Suppressor macrophage treated with lipopolysaccharide for 1 hour (primary cell): ENCODE data around the gene FRRS1.

Experiments used
- DNase-seq, 3 donors: peaks; one replicate each; pipeline ENCODE4 v3.0.0-alpha.2; 2020 to 2022

Gene FRRS1

DNA sequence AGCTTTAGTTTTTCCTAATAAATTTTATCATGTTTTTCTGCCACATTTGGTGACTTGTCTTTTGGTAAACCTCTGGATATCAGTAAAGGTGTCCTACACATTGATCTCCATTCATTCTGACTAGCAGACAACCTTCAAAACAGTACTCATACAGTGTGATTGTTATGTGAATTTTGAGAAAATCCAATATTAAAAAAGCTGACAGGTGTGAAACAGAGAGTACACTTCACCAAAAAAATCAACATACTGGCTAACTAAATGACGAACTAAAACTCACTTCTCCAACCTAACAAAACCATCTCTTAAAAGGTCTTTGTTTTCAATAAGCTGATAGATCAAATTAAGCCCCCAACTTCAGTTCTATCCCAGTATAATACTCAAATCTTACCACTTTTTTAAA is 1.5 kb downstream of the FRRS1 start:
- no peak for DNase-seq

DNA sequence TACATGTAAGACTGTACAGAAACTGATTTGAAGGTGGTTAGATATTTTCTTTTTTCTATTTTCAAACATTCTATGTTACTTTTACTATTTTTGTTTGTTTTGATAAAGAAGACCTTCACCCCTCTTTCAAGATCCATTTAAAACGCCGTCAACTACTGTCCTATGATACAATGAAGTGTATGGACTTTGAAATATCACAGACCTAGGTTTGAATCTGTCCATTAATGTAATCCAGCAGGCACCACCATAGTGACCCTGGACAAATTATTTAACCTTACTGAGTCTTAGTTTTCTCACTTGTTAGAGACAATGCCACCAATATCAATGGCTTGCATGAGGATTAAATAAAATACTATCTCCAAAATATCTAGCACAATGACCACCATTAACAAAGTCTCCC is 2.0 kb downstream of the FRRS1 start:
- DNase-seq = no peak

DNA sequence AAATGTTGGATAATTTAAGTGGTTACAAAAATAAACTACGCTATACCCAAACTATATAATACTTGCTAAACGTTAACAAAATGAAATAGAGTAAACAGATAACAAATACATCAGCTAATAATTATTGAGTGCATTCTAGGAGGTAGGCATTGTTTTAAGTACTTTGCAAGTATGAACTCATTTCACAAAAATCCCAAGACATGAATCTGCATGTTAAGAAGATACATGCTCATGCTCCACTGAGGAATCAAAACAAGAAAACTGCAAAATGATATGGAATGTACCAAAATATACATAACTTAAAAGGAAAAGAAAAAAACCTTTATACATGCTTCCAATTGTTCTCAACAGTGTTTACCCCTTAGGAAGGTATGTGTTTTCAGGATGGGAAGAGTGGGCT is 2.5 kb downstream of the FRRS1 start:
- DNase-seq = no peak

DNA sequence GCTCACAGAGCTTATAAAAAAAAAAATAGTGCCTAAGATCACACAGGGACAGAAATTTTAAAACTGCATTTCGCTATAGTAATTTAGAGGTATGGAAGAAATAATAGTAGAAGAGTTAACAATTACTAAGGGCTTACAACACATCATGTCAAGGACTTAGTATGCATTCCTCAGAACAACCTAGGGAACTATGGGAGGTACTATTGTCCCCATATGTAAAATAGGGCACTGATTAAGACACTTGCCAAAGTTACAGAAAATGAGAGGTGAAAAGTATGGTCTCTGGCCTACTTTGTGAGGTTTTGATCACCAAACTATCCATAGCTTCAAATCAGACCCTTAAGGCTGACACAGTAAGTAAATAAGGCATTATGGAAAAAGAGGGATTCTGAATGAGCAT is 4.7 kb downstream of the FRRS1 start:
- DNase-seq = no peak

DNA sequence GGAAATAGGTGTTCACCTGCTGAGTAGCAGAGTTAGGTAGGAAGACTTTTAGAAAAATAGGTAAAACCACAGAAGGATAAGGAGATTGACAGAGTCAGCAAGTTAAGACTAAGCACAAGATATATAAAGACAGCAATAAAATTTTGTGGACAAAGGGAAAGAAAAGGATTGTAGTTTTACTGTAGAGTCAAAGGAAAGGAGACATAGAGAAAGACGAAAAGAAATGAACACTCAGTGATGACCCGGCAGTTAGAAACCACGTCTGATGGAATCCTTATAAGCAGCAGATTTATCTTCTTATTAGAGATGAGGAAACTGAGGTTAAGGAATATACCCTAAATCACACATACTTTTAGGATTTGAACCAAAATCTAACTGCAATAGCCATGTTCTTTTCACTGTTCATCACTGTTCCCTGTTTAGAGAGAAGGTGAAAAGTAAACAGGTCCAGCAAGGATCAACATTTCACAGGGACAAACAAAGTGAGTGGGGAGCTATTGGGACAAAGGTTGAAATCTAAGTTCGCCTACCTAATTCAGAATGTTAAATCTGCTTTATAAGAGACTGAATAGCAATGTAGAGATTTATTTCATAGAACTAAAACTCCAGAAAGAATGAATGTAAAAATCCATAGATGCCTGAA is 6.8 kb downstream of the FRRS1 start:
- DNase-seq = no peak

DNA sequence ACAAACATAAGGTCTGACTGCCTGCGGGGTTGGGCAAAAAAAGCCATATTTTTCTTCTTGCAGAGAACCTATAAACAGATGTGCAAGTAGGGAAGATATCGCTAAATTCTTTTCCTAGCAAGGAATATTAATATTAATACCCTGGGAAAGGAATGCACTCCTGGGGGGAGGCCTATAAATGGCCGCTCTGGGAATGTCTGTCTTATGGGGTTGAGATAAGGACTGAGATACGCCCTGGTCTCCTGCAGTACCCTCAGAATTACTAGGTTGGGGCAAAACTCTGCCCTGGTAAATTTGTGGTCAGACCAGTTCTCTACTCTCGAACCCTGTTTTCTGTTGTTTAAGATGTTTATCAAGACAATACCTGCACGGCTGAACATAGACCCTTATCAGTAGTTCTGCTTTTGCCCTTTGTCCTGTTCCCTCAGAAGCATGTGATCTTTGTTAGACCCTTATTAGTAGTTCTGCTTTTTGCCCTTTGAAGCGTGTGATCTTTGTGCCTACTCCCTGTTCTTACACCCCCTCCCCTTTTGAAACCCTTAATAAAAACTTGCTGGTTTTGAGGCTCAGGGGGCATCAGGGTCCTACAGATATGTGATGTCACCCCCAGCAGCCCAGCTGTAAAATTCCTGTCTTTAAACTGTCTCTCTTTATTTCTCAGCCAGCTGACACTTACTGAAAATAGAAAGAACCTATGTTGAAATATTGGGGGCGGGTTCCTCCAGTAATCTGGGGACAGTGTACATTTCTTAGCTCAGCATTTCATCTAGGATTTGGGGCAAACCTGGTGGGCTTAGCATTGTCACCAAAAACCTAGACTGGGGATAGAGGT is 7.5 kb downstream of the FRRS1 start:
- DNase-seq = peak in 2 of 3 donors; percentile 26 to 37

DNA sequence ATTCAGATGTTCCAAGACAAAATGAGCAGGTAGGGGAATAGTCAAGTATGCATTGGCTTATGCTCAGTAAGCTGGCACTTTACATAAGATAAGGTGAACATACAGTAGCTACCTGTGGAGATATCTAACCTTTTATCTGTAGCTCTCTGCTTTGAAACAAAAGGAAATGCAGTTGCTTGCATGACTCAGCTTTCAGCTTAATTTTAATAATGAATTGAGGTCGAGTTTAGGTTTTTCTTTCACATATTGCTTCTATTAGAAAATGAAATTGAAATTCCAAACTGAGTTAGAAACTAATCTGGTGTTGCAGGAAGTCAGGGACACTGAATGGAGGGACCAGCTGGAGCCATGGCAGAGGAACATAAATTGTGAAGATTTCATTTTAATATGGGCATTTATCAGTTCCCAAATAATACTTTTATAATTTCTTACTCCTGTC is 8.3 kb downstream of the FRRS1 start:
- peak in 2 of 3 donors; percentile 28 to 48 for DNase-seq

DNA sequence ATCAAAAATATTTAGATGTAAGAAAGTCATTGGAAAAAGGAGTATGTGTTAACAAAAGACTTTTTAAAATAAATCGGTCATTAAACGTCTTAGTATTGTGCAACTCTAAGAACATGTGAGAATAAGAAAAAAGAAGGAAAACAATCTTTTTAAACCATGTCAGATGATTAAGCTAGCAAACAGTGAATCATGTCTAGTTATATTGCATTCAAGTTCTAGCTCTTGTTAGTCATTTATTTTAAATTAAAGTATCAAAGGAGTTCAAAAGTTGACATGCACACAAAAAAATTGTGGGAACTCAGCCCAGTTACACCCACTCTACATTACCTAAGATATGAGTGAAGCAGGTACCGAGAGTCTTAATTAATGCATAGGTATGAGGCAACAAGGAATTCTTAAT is 9.8 kb downstream of the FRRS1 start:
- peak in 2 of 3 donors; percentile 29 to 50 for DNase-seq

DNA sequence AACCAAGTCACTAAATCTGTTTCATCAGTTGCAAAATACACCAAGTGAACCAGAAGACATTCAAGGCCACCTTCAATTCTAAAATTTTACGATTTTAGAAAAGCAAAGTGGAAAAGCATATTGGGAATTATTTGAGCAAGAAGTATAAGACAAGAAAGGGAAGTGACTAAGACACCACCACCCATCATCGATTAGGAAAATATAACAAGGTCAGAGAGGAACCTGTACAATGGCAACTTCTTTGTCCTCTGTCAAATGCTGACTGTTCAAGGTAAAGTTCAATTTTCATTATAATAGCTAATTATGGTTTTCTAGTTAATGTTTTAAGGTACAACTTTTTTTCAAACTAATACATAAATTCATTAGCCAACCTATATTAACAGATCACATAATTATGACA is 10.8 kb downstream of the FRRS1 start:
- peak in 1 of 3 donors; percentile 38 for DNase-seq

DNA sequence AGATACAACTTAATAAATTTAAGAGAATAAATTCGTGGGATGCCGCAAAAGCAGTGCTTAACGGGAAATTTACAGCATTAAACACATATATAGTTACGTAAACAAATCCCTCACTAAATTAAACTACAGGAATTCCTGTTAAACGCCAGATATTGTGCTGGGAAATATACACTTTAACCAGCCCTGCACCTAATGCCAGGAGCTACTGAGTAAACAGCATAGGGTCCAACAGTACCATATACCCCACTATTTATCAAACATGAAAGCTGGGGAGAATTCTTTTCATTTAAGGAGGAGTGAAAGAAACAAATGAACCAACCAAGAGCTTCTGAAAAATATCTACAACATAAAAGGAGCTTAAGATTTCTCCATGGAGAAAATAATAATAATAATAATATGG is 11.7 kb downstream of the FRRS1 start:
- DNase-seq = no peak

DNA sequence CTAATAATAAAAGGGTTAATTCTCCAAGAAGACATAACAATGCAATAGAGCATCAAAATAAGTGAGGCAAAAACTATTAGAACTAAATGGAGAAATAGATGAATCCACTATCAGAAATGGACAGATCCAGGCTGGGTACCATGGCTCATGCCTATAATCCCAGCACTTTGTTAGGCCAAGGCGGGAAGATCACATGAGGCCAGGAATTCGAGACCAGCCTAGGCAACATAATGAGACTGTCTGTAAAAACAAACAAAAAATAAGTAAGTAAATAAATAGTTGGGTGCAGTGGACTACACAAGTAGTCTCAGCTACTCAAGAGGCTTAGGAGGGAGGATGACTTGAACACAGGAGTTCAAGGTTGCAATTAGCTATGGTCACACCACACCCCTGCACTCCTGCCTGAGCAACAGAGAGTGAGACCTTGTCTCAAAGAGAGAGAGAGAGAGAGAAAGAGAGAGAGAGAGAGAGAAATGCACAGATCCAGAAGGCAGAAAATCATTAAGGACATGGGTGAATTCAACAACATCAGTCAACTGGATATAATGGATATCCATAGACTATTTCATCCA is 12.3 kb downstream of the FRRS1 start:
- no peak for DNase-seq

DNA sequence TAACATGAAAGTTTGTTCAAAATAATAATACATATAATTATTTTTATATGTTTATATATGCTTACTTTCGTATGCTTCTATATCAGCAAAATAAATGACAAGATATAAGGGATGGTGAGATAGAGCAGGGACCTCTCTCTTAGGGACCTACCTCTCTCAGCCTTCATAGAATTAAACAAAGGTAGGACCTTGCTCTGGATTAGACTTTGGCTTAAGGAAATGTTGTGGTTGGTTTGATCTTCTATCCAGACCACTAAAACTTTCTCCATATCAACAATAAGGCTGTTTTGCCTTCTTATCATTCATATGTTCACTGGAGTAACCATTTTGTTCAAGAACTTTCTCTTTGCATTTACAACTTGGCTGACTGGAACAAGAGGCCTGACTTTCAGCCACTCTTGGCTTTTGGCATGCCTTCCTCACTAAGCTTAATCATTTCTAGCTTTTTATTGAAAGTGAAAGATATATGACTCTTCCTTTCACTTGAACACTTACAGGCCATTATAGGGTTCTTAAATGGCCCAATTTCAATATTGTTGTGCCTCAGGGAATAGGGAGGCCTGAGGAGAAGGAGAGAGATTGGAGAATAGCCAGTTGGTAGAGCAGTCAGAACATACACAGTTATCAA is 14.4 kb downstream of the FRRS1 start:
- no peak for DNase-seq

DNA sequence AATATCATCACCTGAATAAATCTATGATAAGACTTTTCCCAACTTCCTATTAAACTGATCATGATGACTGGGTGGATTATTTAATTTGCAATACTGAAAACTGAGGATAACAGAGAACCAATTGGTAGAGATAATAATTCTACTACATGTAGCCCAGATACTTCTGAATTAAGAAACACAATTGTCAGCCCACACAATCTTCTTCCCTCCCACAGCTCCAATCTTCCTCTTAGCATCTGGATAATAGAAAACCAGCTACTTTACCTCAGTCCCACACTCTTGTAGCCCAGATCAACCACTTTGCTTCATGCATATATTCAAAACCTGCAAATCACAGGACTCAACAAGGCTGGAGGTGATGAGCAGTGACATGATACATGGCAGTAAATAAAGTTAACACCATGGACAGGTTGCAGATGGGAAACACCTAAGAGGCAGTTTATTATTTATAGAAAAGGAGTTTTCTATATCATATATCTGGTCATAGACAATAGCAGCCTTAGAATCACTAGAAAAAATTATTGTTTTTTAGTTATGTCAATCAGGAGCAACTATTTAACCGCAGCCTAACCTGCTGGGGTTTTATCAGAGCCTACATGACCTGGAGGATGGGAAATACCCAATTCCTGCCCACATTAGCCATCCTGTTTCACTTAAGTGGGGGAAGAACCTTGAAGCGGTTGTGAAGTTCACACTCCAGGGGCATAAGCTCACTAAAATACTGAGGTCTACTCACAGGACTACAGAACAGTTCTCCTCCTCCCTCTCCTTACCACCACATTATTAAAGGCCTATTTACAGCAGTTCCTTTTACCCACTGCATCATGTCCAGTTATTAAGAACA is 16.7 kb downstream of the FRRS1 start:
- DNase-seq = no peak

DNA sequence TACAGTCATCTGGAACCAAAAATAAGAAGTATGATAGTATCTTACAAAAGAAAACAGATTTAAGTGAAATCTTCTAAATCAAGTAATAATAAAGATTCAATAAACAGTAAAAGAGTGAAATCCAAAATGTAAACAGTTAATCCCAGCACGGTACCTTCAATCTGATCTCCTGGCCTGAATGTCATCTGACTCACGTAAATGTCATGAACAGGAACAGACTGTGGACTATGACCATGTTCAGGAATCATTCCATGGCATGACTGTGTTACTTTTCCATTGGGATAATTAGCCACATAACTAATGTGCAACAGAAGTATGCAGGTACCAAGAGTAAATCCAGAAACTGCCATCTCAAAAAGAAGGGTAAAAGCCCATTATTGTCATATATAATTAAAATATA is 18.0 kb downstream of the FRRS1 start:
- no peak for DNase-seq

DNA sequence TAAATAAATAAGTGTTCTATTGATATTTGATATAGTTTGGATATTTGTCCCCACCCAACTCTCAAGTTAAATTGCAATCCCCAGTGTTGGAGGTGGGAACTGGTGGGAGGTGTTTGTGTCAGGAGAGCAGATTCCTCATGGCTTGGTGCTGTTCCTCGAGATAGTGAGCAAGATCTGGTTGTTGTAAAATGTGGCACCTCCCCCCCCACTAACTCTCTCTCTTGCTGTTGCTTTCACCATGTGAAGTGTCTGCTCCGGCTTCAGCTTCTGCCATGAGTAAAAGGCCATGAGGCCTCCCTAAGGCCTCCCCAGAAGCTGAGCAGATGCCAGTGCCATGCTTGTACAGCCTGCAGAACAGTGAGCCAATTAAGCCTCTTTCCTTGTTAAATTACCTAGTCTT is 20.8 kb downstream of the FRRS1 start:
- no peak for DNase-seq

DNA sequence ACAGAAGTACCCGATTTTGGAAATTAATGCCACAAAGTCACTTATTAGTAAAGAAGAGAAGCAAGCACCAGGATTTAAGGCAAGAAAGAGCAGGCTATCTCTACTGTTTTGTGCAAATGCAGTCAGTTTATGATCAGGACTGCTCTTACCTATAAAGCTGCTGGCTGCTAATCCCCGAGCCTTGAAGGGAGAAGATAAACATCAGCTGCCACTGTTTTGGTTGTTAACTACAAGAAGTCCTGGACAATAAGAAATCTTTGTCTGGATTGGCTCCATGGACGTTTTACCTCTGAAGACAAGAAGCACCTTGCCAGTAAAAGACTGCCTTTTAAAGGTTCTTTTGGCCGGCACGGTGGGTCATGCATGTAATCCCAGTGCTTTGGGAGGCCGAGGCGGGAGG is 21.4 kb downstream of the FRRS1 start:
- DNase-seq = no peak

DNA sequence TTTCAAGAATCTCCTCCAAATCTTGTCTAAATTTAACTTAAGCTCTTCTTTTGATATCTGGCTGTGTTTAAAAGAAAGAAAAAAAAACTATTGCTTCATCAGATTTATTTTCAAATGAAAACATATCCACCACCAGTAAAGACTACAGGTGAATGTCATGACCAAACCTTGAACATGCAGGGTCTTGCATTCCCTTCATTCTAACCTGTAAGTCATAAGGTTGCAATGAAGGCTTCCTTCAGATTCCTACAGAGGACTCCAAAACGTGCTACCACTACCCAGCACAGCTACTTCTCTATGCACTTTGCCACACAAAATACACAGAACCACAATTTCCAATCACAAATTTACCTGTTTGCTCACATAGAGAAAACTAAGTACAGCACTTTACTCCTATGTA is 26.3 kb downstream of the FRRS1 start:
- no peak for DNase-seq

DNA sequence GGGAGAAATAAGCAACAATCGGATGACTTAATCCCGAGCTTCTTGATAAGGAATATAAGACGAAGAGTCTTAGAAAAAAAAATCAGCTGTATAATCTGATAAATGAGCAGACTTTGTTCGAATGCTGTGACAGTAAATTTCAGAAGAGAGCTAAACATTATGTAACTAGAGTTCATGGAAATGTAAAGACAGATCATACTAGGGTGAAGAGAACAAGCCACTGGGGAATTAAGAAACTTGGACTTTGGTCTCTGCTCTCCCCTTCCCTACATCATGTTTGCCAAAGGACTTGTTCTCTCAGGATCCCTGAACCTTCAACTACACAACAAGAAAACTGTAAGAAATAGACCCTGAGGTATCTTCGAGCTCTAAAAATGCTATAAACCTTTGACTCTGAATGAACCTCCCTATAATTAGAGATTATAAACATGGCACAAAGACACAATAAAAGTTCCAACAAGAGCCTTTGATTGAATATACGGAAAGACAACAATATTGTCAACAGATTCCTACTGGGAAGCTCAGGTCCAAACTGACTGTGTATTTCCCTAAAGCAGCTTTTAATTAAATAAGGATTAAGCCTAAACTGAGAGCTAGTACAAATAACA is 27.5 kb downstream of the FRRS1 start:
- DNase-seq = no peak

DNA sequence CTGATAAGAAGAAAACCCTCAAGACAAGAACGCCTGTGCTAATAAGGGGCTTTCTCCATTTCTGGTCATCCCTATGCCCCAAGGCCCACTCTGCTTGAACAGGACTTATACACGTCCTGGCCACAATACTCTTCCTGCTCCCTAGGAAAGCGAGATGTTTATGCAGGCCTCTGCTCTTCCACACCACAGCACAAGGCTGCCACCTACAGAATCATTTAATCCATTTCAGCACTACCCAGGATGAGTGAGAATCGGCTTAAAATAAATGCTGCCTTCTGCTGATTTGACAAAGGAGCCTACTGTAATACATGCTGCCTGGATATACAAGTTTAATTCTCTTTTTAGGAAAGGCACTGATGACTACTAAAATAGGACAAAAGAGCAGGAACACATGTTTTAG is 29.4 kb downstream of the FRRS1 start:
- no peak for DNase-seq

DNA sequence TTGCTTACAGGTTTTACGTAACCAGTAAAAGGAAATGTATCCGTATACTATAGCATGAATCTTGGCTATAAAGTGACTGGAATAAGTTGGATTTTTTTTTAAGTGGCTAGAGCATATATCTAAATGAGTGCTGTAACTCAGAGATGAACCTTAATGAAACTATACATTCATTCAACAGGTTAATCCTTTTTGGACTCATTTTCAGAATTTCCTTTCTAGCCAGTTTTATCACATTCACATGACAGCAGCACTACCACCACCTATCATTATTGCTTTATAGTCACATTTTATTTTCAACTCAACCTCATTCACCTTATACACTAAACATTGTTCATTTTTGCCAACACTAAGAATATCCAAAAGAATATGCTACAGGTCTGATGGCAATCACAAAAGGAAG is 30.6 kb downstream of the FRRS1 start:
- no peak for DNase-seq

DNA sequence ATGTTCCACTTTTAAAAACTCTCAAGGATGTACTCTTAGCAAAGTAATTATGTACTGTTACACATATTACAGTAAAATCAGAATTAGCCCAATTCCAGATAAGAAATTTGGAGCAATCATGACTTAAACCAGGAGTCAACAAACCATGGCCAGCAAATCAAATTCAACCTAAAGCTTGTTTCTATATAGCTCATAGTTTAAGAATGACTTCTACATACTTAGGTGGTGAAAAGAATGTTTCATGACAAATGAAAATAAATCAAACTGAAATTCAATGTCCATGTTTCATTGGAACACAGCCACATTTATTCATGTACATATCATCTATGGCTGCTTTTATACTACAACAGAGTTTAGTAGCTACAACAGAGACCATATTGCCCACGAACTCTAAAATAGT is 35.1 kb downstream of the FRRS1 start:
- no peak for DNase-seq

DNA sequence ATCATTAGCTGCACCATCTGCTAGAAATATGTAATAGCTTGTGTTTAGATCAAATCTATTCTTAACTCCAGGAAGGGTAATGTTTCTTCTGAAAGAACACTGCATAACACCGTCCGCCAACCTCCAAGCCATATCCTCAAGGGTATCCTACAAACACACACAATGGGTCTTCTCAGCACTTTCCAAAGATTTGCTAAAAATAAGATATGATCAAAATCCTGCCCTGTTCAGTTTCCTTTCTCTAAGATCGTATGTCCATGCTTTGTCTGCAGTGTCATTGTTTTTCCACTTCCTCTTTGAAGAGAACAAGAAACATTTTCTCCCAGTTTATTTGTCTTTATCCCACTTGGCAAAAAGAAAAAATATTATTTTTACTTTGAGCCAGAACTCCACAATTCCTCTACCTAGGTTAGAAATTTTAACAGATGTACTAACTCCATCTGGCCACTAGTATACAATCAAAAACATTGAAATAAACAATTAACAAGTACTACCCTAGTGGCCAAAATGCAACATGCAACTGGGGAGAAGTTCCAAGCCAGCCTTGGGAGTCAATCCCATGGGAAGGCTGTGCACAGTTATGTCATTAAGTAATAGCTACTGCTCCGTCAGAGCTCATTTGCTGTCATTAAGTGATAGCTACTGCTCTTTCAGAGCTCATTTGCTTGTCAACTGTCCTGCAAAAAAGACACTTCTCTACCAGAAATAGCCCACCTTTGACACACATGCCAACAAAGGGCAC is 37.8 kb downstream of the FRRS1 start:
- DNase-seq = peak; percentile 36 to 71 (median 60)
